WERI-Rb-1 (cell line): ENCODE results near the gene RFX1.

Experiments
- DNase-seq: peaks from one replicate; pipeline ENCODE4 v3.0.0-alpha.2; 2020
- H3K27ac ChIP-seq: fragments of 250-450 bp; sonication (Bioruptor Pico); 2 replicates; pipeline ENCODE4 v1.5.1; 2020; ENCODE audit warnings: mild to moderate bottlenecking, moderate library complexity
- H3K27me3 ChIP-seq: fragments of 250-450 bp; sonication (Bioruptor Pico); 2 replicates; pipeline ENCODE4 v1.5.1; 2021; ENCODE audit warnings: mild to moderate bottlenecking, low read depth, moderate library complexity; ENCODE audit not compliant: insufficient read depth, severe bottlenecking
- H3K36me3 ChIP-seq: fragments of 250-450 bp; sonication (Bioruptor Pico); 2 replicates; pipeline ENCODE4 v1.5.1; 2020; ENCODE audit warnings: mild to moderate bottlenecking, moderate library complexity
- H3K4me3 ChIP-seq: 2 replicates; pipeline ENCODE4 v1.5.1; 2011; ENCODE audit warnings: low read depth, mild to moderate bottlenecking, control low read depth, low read length
- H3K9me3 ChIP-seq: fragments of 250-450 bp; sonication (Bioruptor Pico); 2 replicates; pipeline ENCODE4 v1.5.1; 2021; ENCODE audit warnings: mild to moderate bottlenecking, moderate library complexity; ENCODE audit not compliant: severe bottlenecking
- TF ChIP-seq, protein P1 (sequence below): IDR thresholded peaks from 2 replicates; pipeline ENCODE4 v1.5.1; 2011; ENCODE audit warnings: low read depth, mild to moderate bottlenecking, control low read depth, inconsistent platforms, low read length

RFX1 gene

GRCh38 chr19:13913352-13913751 lies 92.8 kb downstream of the RFX1 start:
- H3K4me3 ChIP-seq = no peak overlapping the region
- no peaks in the 10 kb centered on the region for H3K9me3 ChIP-seq
- peaks cover 57% of the 10 kb centered on the region for H3K36me3 ChIP-seq
- DNase-seq = no peak
- H3K27me3 ChIP-seq = no peaks in the 10 kb centered on the region
- TF ChIP-seq, protein P1, sequence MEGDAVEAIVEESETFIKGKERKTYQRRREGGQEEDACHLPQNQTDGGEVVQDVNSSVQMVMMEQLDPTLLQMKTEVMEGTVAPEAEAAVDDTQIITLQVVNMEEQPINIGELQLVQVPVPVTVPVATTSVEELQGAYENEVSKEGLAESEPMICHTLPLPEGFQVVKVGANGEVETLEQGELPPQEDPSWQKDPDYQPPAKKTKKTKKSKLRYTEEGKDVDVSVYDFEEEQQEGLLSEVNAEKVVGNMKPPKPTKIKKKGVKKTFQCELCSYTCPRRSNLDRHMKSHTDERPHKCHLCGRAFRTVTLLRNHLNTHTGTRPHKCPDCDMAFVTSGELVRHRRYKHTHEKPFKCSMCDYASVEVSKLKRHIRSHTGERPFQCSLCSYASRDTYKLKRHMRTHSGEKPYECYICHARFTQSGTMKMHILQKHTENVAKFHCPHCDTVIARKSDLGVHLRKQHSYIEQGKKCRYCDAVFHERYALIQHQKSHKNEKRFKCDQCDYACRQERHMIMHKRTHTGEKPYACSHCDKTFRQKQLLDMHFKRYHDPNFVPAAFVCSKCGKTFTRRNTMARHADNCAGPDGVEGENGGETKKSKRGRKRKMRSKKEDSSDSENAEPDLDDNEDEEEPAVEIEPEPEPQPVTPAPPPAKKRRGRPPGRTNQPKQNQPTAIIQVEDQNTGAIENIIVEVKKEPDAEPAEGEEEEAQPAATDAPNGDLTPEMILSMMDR = no peak
- H3K27ac ChIP-seq = no peak overlapping the region
